K562 (cell line): ENCODE results near the gene TREH. TPM values are rescaled to one million over a fixed set of nuclear protein-coding genes. Genes with fewer than 3 reads are reported as not detected.

Experiments
- ATAC-seq: fragments of 200-7000 bp; cut with Tn5 transposase; 3 replicates; pipeline ENCODE4 v1.9.1; 2020; ENCODE audit warnings: moderate library complexity
- BruUV-seq: library from RNA; stranded (reverse); fragments of 400-500 nt; replicated peaks from 2 replicates; lab custom pipeline; 2021; lab: Mats Ljungman, UMichigan
- CTCF ChIA-PET: fragments of 300-600 bp; formaldehyde crosslinking; extraction: SDS; loops from one replicate; lab custom pipeline; 2021; ENCODE audit warnings: low intra/inter-chr PET ratio; lab: Yijun Ruan, JAX
- POLR2A ChIA-PET: fragments of 300-600, 350-650 bp; sonication (Branson Sonifier 250); formaldehyde crosslinking; extraction: SDS; loops from one replicate; lab custom pipeline; 2021; ENCODE audit warnings: antibody characterized with exemption, inconsistent platforms; lab: Yijun Ruan, JAX
- DNase-seq, 4 experiments: peaks; one replicate each; pipeline versions ENCODE4 v3.0.0 to v3.0.0-alpha.2; 2011 to 2018; ENCODE audit warnings: low spot score in 3 of 4, mixed read lengths in 3 of 4; ENCODE audit errors: extremely low read depth in 1 of 4
- FAIRE-seq: peaks from 2 replicates; lab custom pipeline; 2011; peaks lifted over from hg19 to GRCh38; lab: Jason Lieb, UNC
- H2AFZ ChIP-seq: 2 replicates; pipeline ENCODE4 v1.6.0; 2011; ENCODE audit warnings: low read depth, low read length, control low read depth, inconsistent platforms
- H3K27ac ChIP-seq: fragments of 200-600 bp; 3 replicates; pipeline ENCODE4 v1.8.0; 2011; ENCODE audit warnings: low read depth, mild to moderate bottlenecking, control low read depth, inconsistent platforms, low read length, moderate library complexity, mixed read lengths; ENCODE audit errors: extremely low read depth
- H3K27me3 ChIP-seq, 2 experiments: fragments of 300-600 bp in 1 of 2; 2 replicates in 1 of 2; 3 replicates in 1 of 2; pipeline versions ENCODE4 v1.6.0 to v1.8.0; 2011; ENCODE audit warnings: inconsistent platforms in 2 of 2, low read length in 2 of 2, mild to moderate bottlenecking in 1 of 2, mixed read lengths in 1 of 2, moderate library complexity in 1 of 2; ENCODE audit not compliant: control insufficient read depth in 2 of 2, insufficient read depth in 2 of 2
- H3K36me3 ChIP-seq: fragments of 300-600 bp; 3 replicates; pipeline ENCODE4 v1.8.0; 2011; ENCODE audit warnings: mild to moderate bottlenecking, low read length, inconsistent platforms; ENCODE audit not compliant: control insufficient read depth, insufficient read depth
- H3K4me1 ChIP-seq, 2 experiments: fragments of 200-600 bp in 1 of 2; replicated peaks in 1 of 2; 2 replicates in 1 of 2; 3 replicates in 1 of 2; pipeline versions ENCODE4 v1.5.1 to v1.8.0; 2011; ENCODE audit warnings: inconsistent platforms in 2 of 2, low read length in 2 of 2, mild to moderate bottlenecking in 1 of 2, mixed read lengths in 1 of 2, moderate library complexity in 1 of 2; ENCODE audit not compliant: control insufficient read depth in 2 of 2, insufficient read depth in 2 of 2
- H3K4me2 ChIP-seq: 2 replicates; pipeline ENCODE4 v1.6.1; 2011; ENCODE audit warnings: low read length, control low read depth, inconsistent platforms, mixed read lengths; ENCODE audit not compliant: insufficient read depth
- H3K4me3 ChIP-seq: fragments of 200-600 bp; sonication (generic), shearing (Covaris generic); 2 replicates; pipeline ENCODE4 v1.5.1; 2016; ENCODE audit warnings: control low read depth, inconsistent platforms
- H3K79me2 ChIP-seq: fragments of 200-600 bp; 3 replicates; pipeline ENCODE4 v1.8.0; 2011; ENCODE audit warnings: low read length, inconsistent platforms; ENCODE audit not compliant: control insufficient read depth, insufficient read depth
- H3K9ac ChIP-seq, 2 experiments: 2 replicates each; pipeline versions ENCODE4 v1.6.0 to v1.6.1; 2011; ENCODE audit warnings: low read depth in 2 of 2, low read length in 2 of 2, control low read depth in 1 of 2, inconsistent platforms in 1 of 2, mild to moderate bottlenecking in 1 of 2, mixed read lengths in 1 of 2; ENCODE audit not compliant: insufficient read depth in 1 of 2
- H3K9me1 ChIP-seq: one replicate; pipeline ENCODE4 v1.6.0; 2011; ENCODE audit warnings: inconsistent platforms, mild to moderate bottlenecking, low read length, moderate library complexity; ENCODE audit not compliant: control insufficient read depth, insufficient read depth
- H3K9me3 ChIP-seq: replicated peaks from 2 replicates; pipeline ENCODE4 v1.5.1; 2011; ENCODE audit warnings: low read depth, low read length, inconsistent platforms; ENCODE audit not compliant: control insufficient read depth, insufficient read depth
- H4K20me1 ChIP-seq: replicated peaks from 2 replicates; pipeline ENCODE4 v1.6.1; 2011; ENCODE audit warnings: low read length, inconsistent platforms, mixed read lengths; ENCODE audit not compliant: control insufficient read depth, insufficient read depth
- ADNP ChIP-seq: fragments of 200-800 bp; sonication (Bioruptor generic); IDR thresholded peaks from 2 replicates; pipeline ENCODE4 v1.6.1; 2016; ENCODE audit warnings: missing genetic modification characterization, missing compliant biosample characterization
- CBFA2T2 ChIP-seq: fragments of 450-650 bp; conservative IDR thresholded peaks from 2 replicates; pipeline ENCODE4 v1.6.1; 2017; ENCODE audit warnings: mild to moderate bottlenecking
- FOXA3 ChIP-seq, 2 experiments: fragments of 450-650 bp in 1 of 2; sonication (generic) in 1 of 2; formaldehyde crosslinking; IDR thresholded peaks in 1 of 2; conservative IDR thresholded peaks in 1 of 2; 2 replicates each; pipeline versions ENCODE4 v1.4.0 to v1.8.0; 2020 to 2022; ENCODE audit warnings: mild to moderate bottlenecking in 2 of 2, missing genetic modification reagents in 1 of 2
- FOXJ2 ChIP-seq: fragments of 200-800 bp; sonication (Bioruptor generic); IDR thresholded peaks from 2 replicates; pipeline ENCODE4 v1.6.1; 2016; ENCODE audit warnings: missing genetic modification characterization, missing compliant biosample characterization
- GATA2 ChIP-seq: sonication (generic); formaldehyde crosslinking; IDR thresholded peaks from 2 replicates; pipeline ENCODE4 v1.4.0; 2020; ENCODE audit warnings: mild to moderate bottlenecking, missing genetic modification reagents
- HSF4 ChIP-seq: fragments of 250-450 bp; sonication (Bioruptor Pico); IDR thresholded peaks from 2 replicates; pipeline ENCODE4 v2.1.2; 2022; ENCODE audit warnings: mild to moderate bottlenecking, moderate library complexity, borderline replicate concordance
- MED1 ChIP-seq: sonication (generic); formaldehyde crosslinking; IDR thresholded peaks from 2 replicates; pipeline ENCODE4 v1.8.1; 2023; ENCODE audit warnings: missing genetic modification reagents, borderline replicate concordance
- SAFB2 ChIP-seq: fragments of 200-400 bp; formaldehyde crosslinking; IDR thresholded peaks from 2 replicates; pipeline ENCODE4 v1.6.1; 2018; ENCODE audit warnings: borderline replicate concordance, low read length, low read depth, moderate library complexity; ENCODE audit not compliant: severe bottlenecking
- SMARCE1 ChIP-seq: fragments of 450-650 bp; IDR thresholded peaks from 2 replicates; pipeline ENCODE4 v1.7.1; 2016; ENCODE audit warnings: mild to moderate bottlenecking
- SMC3 ChIP-seq: conservative IDR thresholded peaks from 2 replicates; pipeline ENCODE4 v1.6.1; 2011; ENCODE audit warnings: low read depth, low read length, improper control_type of control experiment; ENCODE audit not compliant: insufficient read depth
- ZEB2 ChIP-seq: fragments of 450-650 bp; IDR thresholded peaks from 2 replicates; pipeline ENCODE4 v1.6.1; 2016
- ZNF23 ChIP-seq: fragments of 250-450 bp; sonication (Bioruptor Pico); IDR thresholded peaks from 2 replicates; pipeline ENCODE4 v1.4.0; 2020; ENCODE audit warnings: mild to moderate bottlenecking
- ZNF347 ChIP-seq: fragments of 450-650 bp; formaldehyde crosslinking; IDR thresholded peaks from 2 replicates; pipeline ENCODE4 v1.4.0; 2020; ENCODE audit warnings: low read depth, mild to moderate bottlenecking, moderate library complexity
- WGBS: fragments of 100-300 bp; shearing (Covaris generic); methylation state at CpG from one replicate; pipeline ENCODE4 v1.1.6; 2016; ENCODE audit warnings: low coverage, mixed read lengths; ENCODE audit not compliant: insufficient coverage; ENCODE audit errors: missing lambda C conversion rate; 5-methylcytosine and 5-hydroxymethylcytosine counted together
- in situ Hi-C: fragments of 300-500 bp; cut with MboI; formaldehyde crosslinking; loops from 4 replicates; pipeline ENCODE4 v1.15.0; 2018; ENCODE audit warnings: inconsistent platforms, mixed read lengths
- intact Hi-C: fragments of 100-400 bp; cut with micrococcal nuclease; formaldehyde crosslinking; loops from 2 replicates; pipeline ENCODE4 v1.14.2; 2022
- polyA plus RNA-seq, 8 experiments: library from polyadenylated mRNA; depleted of rRNA in 4 of 8; stranded (reverse) in 5 of 8; unstranded in 3 of 8; fragments of >200 nt; fragmentation: Nextera tagmentation in 2 of 8; fragmentation: Illumina TruSeq in 1 of 8; extraction: Ambion mirVana in 2 of 8; extraction: Trizol in 1 of 8; gene quantifications; 2 replicates each; pipeline versions ENCODE4 v1.2.1 to v1.2.3, GENCODE V29; 2011 to 2014; ENCODE audit warnings: inconsistent platforms in 1 of 8, missing spikeins in 1 of 8
- total RNA-seq, 7 experiments: library from RNA; depleted of rRNA in 6 of 7; stranded (reverse); fragments of >200 nt in 6 of 7; fragmentation: Illumina TruSeq in 2 of 7; extraction: Trizol in 2 of 7; gene quantifications; 2 replicates each; pipeline versions ENCODE4 v1.2.1 to v1.2.3, GENCODE V29; 2011 to 2021; ENCODE audit warnings: low replicate concordance in 1 of 7
- TF ChIP-seq, protein P1 (sequence below): fragments of 450-650 bp; formaldehyde crosslinking; IDR thresholded peaks from 2 replicates; pipeline ENCODE4 v1.4.0; 2022; ENCODE audit warnings: mild to moderate bottlenecking, moderate library complexity
- TF ChIP-seq, protein P2 (sequence below): fragments of 250-450 bp; sonication (Bioruptor Pico); IDR thresholded peaks from 2 replicates; pipeline ENCODE4 v1.4.0; 2020; ENCODE audit warnings: mild to moderate bottlenecking
- TF ChIP-seq, protein P3 (sequence below): fragments of 450-650 bp; IDR thresholded peaks from 2 replicates; pipeline ENCODE4 v1.6.1; 2017; ENCODE audit warnings: antibody characterized with exemption

TREH gene
- total and polyA plus RNA-seq, 9 of the 15 experiments (the other 6 are each of a cell fraction or from before 2014, with no cell fraction given) = 0.09 to 0.20 (median 0.11) TPM; not detected in 6

DNA sequence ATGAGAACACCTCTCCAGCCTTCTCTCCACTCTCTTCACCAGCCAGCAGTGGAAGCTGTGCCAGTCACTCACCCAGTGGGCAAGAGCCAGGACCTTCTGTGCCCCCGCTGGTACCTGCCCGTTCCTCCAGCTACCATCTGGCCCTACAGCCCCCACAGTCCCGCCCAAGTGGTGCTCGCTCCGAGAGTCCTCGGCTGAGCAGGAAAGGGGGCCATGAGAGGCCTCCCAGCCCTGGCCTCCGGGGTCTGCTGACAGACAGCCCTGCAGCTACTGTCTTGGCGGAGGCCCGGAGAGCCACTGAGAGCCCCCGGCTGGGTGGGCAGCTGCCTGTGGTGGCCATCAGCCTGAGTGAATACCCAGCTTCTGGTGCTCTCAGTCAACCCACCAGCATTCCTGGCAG, 51.9 kb downstream of the TREH start:
- peak overlapping the region in 1 of 2 experiments; percentile 5; a peak in 1 of 4 replicates for H3K9ac ChIP-seq
- peaks cover 1 to 35% of the 10 kb centered on the region in 2 experiments; a peak in 3 of 5 replicates for H3K4me1 ChIP-seq
- peaks cover 5% of the 10 kb centered on the region; the same call in 1 of the 2 replicates for H4K20me1 ChIP-seq
- TF ChIP-seq MED1 (CRISPR knock-in tag) (no peak), HSF4 (no peak), FOXJ2 (tag) (no peak), ZNF347 (no peak), GATA2 (CRISPR knock-in tag) (no peak), SMARCE1 (no peak), ZEB2 (no peak), SMC3 (no peak), ZNF23 (no peak), CBFA2T2 (no peak), FOXA3 (CRISPR knock-in tag; conservative IDR thresholded peaks at IDR 0.05 in 1 of 2, IDR thresholded peaks at IDR 0.05 in 1 of 2) (no peak), ADNP (no peak), SAFB2 (no peak)
- TF ChIP-seq, protein P1, sequence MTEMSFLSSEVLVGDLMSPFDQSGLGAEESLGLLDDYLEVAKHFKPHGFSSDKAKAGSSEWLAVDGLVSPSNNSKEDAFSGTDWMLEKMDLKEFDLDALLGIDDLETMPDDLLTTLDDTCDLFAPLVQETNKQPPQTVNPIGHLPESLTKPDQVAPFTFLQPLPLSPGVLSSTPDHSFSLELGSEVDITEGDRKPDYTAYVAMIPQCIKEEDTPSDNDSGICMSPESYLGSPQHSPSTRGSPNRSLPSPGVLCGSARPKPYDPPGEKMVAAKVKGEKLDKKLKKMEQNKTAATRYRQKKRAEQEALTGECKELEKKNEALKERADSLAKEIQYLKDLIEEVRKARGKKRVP (CRISPR knock-in tag) = no peak
- TF ChIP-seq, protein P2, sequence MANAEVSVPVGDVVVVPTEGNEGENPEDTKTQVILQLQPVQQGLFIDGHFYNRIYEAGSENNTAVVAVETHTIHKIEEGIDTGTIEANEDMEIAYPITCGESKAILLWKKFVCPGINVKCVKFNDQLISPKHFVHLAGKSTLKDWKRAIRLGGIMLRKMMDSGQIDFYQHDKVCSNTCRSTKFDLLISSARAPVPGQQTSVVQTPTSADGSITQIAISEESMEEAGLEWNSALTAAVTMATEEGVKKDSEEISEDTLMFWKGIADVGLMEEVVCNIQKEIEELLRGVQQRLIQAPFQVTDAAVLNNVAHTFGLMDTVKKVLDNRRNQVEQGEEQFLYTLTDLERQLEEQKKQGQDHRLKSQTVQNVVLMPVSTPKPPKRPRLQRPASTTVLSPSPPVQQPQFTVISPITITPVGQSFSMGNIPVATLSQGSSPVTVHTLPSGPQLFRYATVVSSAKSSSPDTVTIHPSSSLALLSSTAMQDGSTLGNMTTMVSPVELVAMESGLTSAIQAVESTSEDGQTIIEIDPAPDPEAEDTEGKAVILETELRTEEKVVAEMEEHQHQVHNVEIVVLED (CRISPR knock-in tag) = no peak
- TF ChIP-seq, protein P3, sequence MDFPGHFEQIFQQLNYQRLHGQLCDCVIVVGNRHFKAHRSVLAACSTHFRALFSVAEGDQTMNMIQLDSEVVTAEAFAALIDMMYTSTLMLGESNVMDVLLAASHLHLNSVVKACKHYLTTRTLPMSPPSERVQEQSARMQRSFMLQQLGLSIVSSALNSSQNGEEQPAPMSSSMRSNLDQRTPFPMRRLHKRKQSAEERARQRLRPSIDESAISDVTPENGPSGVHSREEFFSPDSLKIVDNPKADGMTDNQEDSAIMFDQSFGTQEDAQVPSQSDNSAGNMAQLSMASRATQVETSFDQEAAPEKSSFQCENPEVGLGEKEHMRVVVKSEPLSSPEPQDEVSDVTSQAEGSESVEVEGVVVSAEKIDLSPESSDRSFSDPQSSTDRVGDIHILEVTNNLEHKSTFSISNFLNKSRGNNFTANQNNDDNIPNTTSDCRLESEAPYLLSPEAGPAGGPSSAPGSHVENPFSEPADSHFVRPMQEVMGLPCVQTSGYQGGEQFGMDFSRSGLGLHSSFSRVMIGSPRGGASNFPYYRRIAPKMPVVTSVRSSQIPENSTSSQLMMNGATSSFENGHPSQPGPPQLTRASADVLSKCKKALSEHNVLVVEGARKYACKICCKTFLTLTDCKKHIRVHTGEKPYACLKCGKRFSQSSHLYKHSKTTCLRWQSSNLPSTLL = no peak
- TF ChIP-seq, all 486 proteins: peak for 0
- ChIA-PET CTCF (no interaction called here), POLR2A (interaction anchor here (0.6 to 0.7 kb wide), 2 partner anchors 163 to 442 kb away, joined by 3 read pairs; no protein-coding TSS in a partner anchor)
- intact Hi-C loops (no loop called here), in situ Hi-C loops (no loop called here)
- Histone ChIP-seq H3K9me3 (no peaks in the 10 kb centered on the region), H3K27ac (no peak overlapping the region), H3K27me3 (no peaks in the 10 kb centered on the region), H2AFZ (no peak overlapping the region), H3K4me3 (no peak overlapping the region), H3K4me2 (no peak overlapping the region), H3K36me3 (peaks cover 39% of the 10 kb centered on the region; the same call in 2 of the 3 replicates), H3K9me1 (no peaks in the 10 kb centered on the region), H3K79me2 (0 out of 3 replicates have a peak, but pooled peaks cover 2% of the 10 kb centered on the region)
- no TSS peak for BruUV-seq
- ATAC-seq = no peak
- no peak for DNase-seq
- no peak for FAIRE-seq
- WGBS = 96% methylated on average over 9 of the region's 10 CpGs
